Transverse colon (tissue), 4 donors: Measurements from ENCODE around the gene JAZF1. TPM values are rescaled to one million over a fixed set of nuclear protein-coding genes. Genes with fewer than 3 reads are reported as not detected.

Source experiments
- DNase-seq: peaks from one replicate; pipeline ENCODE4 v3.0.0-alpha.2; 2019
- H3K27ac ChIP-seq, 4 donors: fragments of 200-600 bp; sonication (generic); 2 replicates each; pipeline ENCODE4 v1.5.1; 2016 to 2018; ENCODE audit warnings: inconsistent platforms in 4 of 4
- H3K27me3 ChIP-seq: fragments of 200-600 bp; sonication (generic); 2 replicates; pipeline ENCODE4 v1.5.1; 2017; ENCODE audit warnings: inconsistent platforms
- H3K36me3 ChIP-seq, 4 donors: fragments of 200-600 bp; sonication (generic); 2 replicates each; pipeline ENCODE4 v1.5.1; 2017 to 2019; ENCODE audit warnings: inconsistent platforms in 4 of 4
- H3K4me1 ChIP-seq, 4 donors: fragments of 200-600 bp; sonication (generic); 2 replicates each; pipeline ENCODE4 v1.5.1; 2017 to 2020; ENCODE audit warnings: inconsistent platforms in 4 of 4
- H3K4me3 ChIP-seq, 4 donors: fragments of 200-600 bp; sonication (generic); 1 replicate in 1 of 4; 2 replicates in 3 of 4; pipeline versions ENCODE4 v1.5.1 to v1.6.1; 2017 to 2019; ENCODE audit warnings: inconsistent platforms in 4 of 4
- H3K9me3 ChIP-seq, 2 donors: fragments of 200-600 bp; sonication (generic); 2 replicates each; pipeline ENCODE4 v1.5.1; 2017 to 2019; ENCODE audit warnings: inconsistent platforms in 2 of 2
- EP300 ChIP-seq: sonication (generic); formaldehyde crosslinking; IDR thresholded peaks from one replicate; pipeline ENCODE4 v1.6.1; 2017; ENCODE audit warnings: antibody characterized with exemption, low read depth
- POLR2A ChIP-seq: fragments of 450-650 bp; IDR thresholded peaks from one replicate; pipeline ENCODE4 v1.6.1; 2016; ENCODE audit warnings: antibody characterized with exemption, mild to moderate bottlenecking, moderate library complexity
- POLR2AphosphoS5 ChIP-seq, 3 donors: sonication (generic); formaldehyde crosslinking; IDR thresholded peaks; one replicate each; pipeline ENCODE4 v1.6.1; 2016; ENCODE audit warnings: antibody characterized with exemption in 3 of 3
- WGBS, 2 donors: methylation state at CpG; one replicate each; pipeline ENCODE4 v1.1.5; 2018; ENCODE audit warnings: low coverage in 1 of 2; 5-methylcytosine and 5-hydroxymethylcytosine counted together
- in situ Hi-C, 4 donors: fragments of 200-750 bp; cut with MboI; loops; one replicate each; pipeline versions ENCODE4 v1.15.0 to v1.15.1; 2017; ENCODE audit warnings: low sequenced_read_pairs in 3 of 4, low pct_ligation_motif_present in 1 of 4, low pct_unique_long_range_greater_than_20kb in 1 of 4
- intact Hi-C: fragments of 100-400 bp; cut with DNase I; formaldehyde crosslinking; loops from one replicate; pipeline ENCODE4 v1.15.1; 2023; ENCODE audit warnings: low total_unique reads
- total RNA-seq, 4 donors: library from RNA; depleted of rRNA; stranded (reverse); fragments of >200 nt; gene quantifications; one replicate each; pipeline ENCODE4 v1.1.0, GENCODE V29; 2016
- TF ChIP-seq, protein P1 (sequence below), 5 experiments: fragments of 200-600 bp in 3 of 5; fragments of 450-650 bp in 2 of 5; sonication (generic) in 3 of 5; IDR thresholded peaks; 1 replicate in 2 of 5; 2 replicates in 3 of 5; pipeline ENCODE4 v1.5.1; 2016 to 2017; ENCODE audit warnings: antibody characterized with exemption in 5 of 5, inconsistent platforms in 3 of 5, mild to moderate bottlenecking in 2 of 5, moderate library complexity in 1 of 5

Gene JAZF1
- total RNA-seq, 4 donors from 2014 or later = 11.0 to 12.2 (median 11.5) TPM

DNA sequence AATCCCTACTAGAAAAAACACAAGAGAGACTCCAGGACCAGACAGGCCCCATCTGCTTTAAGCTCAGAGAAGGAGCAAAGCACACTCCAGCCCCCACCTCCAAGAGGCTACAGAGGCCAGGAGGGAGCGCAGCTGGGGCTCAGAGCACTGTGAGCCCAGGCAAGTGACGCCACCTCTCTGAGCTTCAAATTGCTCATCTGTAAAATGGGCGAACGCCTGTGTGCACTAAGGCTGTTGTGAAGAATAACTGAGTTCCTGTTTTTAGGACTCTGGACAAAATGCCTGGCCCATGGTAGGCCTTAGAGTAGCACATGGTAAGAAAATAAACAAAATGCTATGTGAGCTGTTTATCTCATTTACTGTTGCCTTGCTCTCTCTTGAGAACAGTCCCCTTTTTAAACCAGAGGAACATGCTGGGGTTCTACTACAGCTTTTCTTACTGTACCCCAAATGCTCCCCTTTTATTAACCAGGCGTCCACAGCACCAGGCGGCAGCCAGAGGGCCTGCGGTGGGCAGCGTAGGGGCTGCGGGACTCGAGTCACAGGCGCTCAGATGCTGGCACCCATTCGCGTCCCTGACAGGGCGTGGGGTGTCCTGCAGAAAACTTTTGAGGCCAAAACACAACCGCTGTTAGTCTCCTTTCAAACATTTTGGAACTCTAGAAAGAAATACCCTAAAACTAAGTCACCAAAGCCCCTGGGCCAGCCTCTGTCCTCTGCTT lies 336.9 kb downstream of the JAZF1 start:
- H3K4me3 ChIP-seq = no peak overlapping the region
- intact Hi-C loops = no loop called here
- H3K9me3 ChIP-seq = no peaks in the 10 kb centered on the region
- DNase-seq = no peak
- no peak for TF ChIP-seq POLR2A
- no peak for TF ChIP-seq EP300
- no peak for TF ChIP-seq POLR2AphosphoS5 (IDR thresholded peaks at IDR 0.05)
- TF ChIP-seq, protein P1, sequence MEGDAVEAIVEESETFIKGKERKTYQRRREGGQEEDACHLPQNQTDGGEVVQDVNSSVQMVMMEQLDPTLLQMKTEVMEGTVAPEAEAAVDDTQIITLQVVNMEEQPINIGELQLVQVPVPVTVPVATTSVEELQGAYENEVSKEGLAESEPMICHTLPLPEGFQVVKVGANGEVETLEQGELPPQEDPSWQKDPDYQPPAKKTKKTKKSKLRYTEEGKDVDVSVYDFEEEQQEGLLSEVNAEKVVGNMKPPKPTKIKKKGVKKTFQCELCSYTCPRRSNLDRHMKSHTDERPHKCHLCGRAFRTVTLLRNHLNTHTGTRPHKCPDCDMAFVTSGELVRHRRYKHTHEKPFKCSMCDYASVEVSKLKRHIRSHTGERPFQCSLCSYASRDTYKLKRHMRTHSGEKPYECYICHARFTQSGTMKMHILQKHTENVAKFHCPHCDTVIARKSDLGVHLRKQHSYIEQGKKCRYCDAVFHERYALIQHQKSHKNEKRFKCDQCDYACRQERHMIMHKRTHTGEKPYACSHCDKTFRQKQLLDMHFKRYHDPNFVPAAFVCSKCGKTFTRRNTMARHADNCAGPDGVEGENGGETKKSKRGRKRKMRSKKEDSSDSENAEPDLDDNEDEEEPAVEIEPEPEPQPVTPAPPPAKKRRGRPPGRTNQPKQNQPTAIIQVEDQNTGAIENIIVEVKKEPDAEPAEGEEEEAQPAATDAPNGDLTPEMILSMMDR (IDR thresholded peaks at IDR 0.05) = no peak
- 96% methylated on average over 15 of the region's 15 CpGs; no CpG with 5 or more reads in 1 of the 2 donors for WGBS, 2 donors
- no peaks in the 10 kb centered on the region for H3K4me1 ChIP-seq
- H3K36me3 ChIP-seq = no peaks in the 10 kb centered on the region
- H3K27me3 ChIP-seq = no peaks in the 10 kb centered on the region
- no peak overlapping the region for H3K27ac ChIP-seq
- in situ Hi-C loops = no loop called here

GRCh38 chr7:27842851-27843250 lies 337.7 kb downstream of the JAZF1 start:
- no peak overlapping the region for H3K4me3 ChIP-seq
- intact Hi-C loops (no loop called here), in situ Hi-C loops (no loop called here)
- H3K36me3 ChIP-seq = no peaks in the 10 kb centered on the region
- H3K4me1 ChIP-seq = no peaks in the 10 kb centered on the region
- H3K9me3 ChIP-seq = no peaks in the 10 kb centered on the region
- TF ChIP-seq POLR2A = no peak
- 79 to 84% methylated on average over 9 of the region's 9 CpGs for WGBS, 2 donors
- no peaks in the 10 kb centered on the region for H3K27me3 ChIP-seq
- no peak overlapping the region for H3K27ac ChIP-seq
- DNase-seq = no peak

GRCh38 chr7:27842094-27842692 lies 338.4 kb downstream of the JAZF1 start:
- WGBS, 2 donors = 79 to 82% methylated on average over 11 to 14 of the region's 14 CpGs
- in situ Hi-C loops (no loop called here), intact Hi-C loops (no loop called here)
- TF ChIP-seq EP300 = no peak
- no peak for TF ChIP-seq POLR2A
- TF ChIP-seq POLR2AphosphoS5 (IDR thresholded peaks at IDR 0.05) = no peak
- TF ChIP-seq, protein P1 (IDR thresholded peaks at IDR 0.05) = no peak
- Histone ChIP-seq H3K9me3 (no peaks in the 10 kb centered on the region), H3K27ac (no peak overlapping the region), H3K27me3 (no peaks in the 10 kb centered on the region), H3K4me3 (no peak overlapping the region), H3K4me1 (no peaks in the 10 kb centered on the region), H3K36me3 (no peaks in the 10 kb centered on the region)
- no peak for DNase-seq

GRCh38 chr7:27840760-27841364 lies 339.7 kb downstream of the JAZF1 start:
- Histone ChIP-seq H3K36me3 (no peaks in the 10 kb centered on the region), H3K27ac (no peak overlapping the region), H3K4me1 (no peaks in the 10 kb centered on the region), H3K9me3 (no peaks in the 10 kb centered on the region), H3K27me3 (no peaks in the 10 kb centered on the region), H3K4me3 (no peak overlapping the region)
- TF ChIP-seq, protein P1 (IDR thresholded peaks at IDR 0.05) = no peak
- TF ChIP-seq POLR2AphosphoS5 (IDR thresholded peaks at IDR 0.05) (no peak), POLR2A (no peak), EP300 (no peak)
- WGBS, 2 donors = 93 to 100% methylated on average over 2 to 18 of the region's 18 CpGs
- in situ Hi-C loops (no loop called here), intact Hi-C loops (no loop called here)
- DNase-seq = no peak
